DOHH2 (cell line): ENCODE measurements around the gene ATP2B2.

Experiments
- H3F3A ChIP-seq: fragments of 200-600 bp; sonication (generic), shearing (Covaris generic); 2 replicates; pipeline ENCODE4 v1.6.0; 2016; ENCODE audit warnings: antibody characterized with exemption, mild to moderate bottlenecking; ENCODE audit not compliant: control insufficient read depth, insufficient read depth
- H3K27ac ChIP-seq: fragments of 200-600 bp; sonication (generic); 2 replicates; pipeline ENCODE4 v1.5.1; 2014; ENCODE audit warnings: low read depth, mild to moderate bottlenecking, low read length, moderate library complexity
- H3K27me3 ChIP-seq: fragments of 200-600 bp; sonication (generic); 2 replicates; pipeline ENCODE4 v1.6.1; 2014; ENCODE audit warnings: mild to moderate bottlenecking, low read length, mixed read lengths; ENCODE audit not compliant: control insufficient read depth
- H3K36me3 ChIP-seq: fragments of 200-600 bp; sonication (generic); 2 replicates; pipeline ENCODE4 v1.6.1; 2014; ENCODE audit warnings: mild to moderate bottlenecking, low read length, moderate library complexity, mixed read lengths; ENCODE audit not compliant: control insufficient read depth
- H3K4me1 ChIP-seq: fragments of 200-600 bp; sonication (generic); 2 replicates; pipeline ENCODE4 v1.6.1; 2014; ENCODE audit warnings: mild to moderate bottlenecking, low read length, mixed read lengths; ENCODE audit not compliant: control insufficient read depth
- H3K4me2 ChIP-seq: fragments of 200-600 bp; sonication (generic); 2 replicates; pipeline ENCODE4 v1.6.0; 2014; ENCODE audit warnings: mild to moderate bottlenecking, low read length, moderate library complexity
- H3K4me3 ChIP-seq: fragments of 200-600 bp; sonication (generic); 2 replicates; pipeline ENCODE4 v1.5.1; 2014; ENCODE audit warnings: mild to moderate bottlenecking, low read length, mixed read lengths
- H3K79me2 ChIP-seq: fragments of 200-600 bp; sonication (generic); 2 replicates; pipeline ENCODE4 v1.6.1; 2014; ENCODE audit warnings: mild to moderate bottlenecking, low read length, mixed read lengths; ENCODE audit not compliant: control insufficient read depth
- H3K9me2 ChIP-seq: fragments of 200-600 bp; sonication (generic); replicated peaks from 2 replicates; pipeline ENCODE4 v1.6.1; 2014; ENCODE audit warnings: mild to moderate bottlenecking, low read length, mixed read lengths; ENCODE audit not compliant: control insufficient read depth
- H3K9me3 ChIP-seq: fragments of 200-600 bp; sonication (generic); 2 replicates; pipeline ENCODE4 v1.6.1; 2014; ENCODE audit warnings: antibody characterized with exemption, low read length, mixed read lengths; ENCODE audit not compliant: control insufficient read depth, insufficient read depth
- H4K20me1 ChIP-seq: fragments of 200-600 bp; sonication (generic); 2 replicates; pipeline ENCODE4 v1.6.0; 2014; ENCODE audit warnings: low read depth, mild to moderate bottlenecking, antibody characterized with exemption, low read length, moderate library complexity; ENCODE audit not compliant: control insufficient read depth, insufficient read depth
- CTCF ChIP-seq: fragments of 200-600 bp; sonication (generic); IDR thresholded peaks from one replicate; pipeline ENCODE4 v1.5.1; 2014; ENCODE audit warnings: antibody characterized with exemption, mild to moderate bottlenecking, low read depth, low read length; ENCODE audit not compliant: poor library complexity, severe bottlenecking
- EZH2phosphoT487 ChIP-seq: fragments of 200-600 bp; sonication (generic); IDR thresholded peaks from 2 replicates; pipeline ENCODE4 v1.6.1; 2017; ENCODE audit warnings: borderline replicate concordance, mild to moderate bottlenecking, antibody characterized with exemption, low read length, moderate library complexity, mixed read lengths

The ATP2B2 gene

GRCh38 chr3:10404377-10404776, 101.0 kb downstream of the ATP2B2 start:
- Histone ChIP-seq H3K4me3 (no peak overlapping the region), H3K27ac (no peak overlapping the region), H4K20me1 (no peaks in the 10 kb centered on the region), H3F3A (no peaks in the 10 kb centered on the region), H3K79me2 (no peaks in the 10 kb centered on the region), H3K9me2 (no peaks in the 10 kb centered on the region), H3K9me3 (no peaks in the 10 kb centered on the region), H3K27me3 (no peaks in the 10 kb centered on the region), H3K4me1 (no peaks in the 10 kb centered on the region), H3K36me3 (no peaks in the 10 kb centered on the region), H3K4me2 (no peak overlapping the region)
- TF ChIP-seq CTCF = no peak
- TF ChIP-seq EZH2phosphoT487 = no peak

DNA sequence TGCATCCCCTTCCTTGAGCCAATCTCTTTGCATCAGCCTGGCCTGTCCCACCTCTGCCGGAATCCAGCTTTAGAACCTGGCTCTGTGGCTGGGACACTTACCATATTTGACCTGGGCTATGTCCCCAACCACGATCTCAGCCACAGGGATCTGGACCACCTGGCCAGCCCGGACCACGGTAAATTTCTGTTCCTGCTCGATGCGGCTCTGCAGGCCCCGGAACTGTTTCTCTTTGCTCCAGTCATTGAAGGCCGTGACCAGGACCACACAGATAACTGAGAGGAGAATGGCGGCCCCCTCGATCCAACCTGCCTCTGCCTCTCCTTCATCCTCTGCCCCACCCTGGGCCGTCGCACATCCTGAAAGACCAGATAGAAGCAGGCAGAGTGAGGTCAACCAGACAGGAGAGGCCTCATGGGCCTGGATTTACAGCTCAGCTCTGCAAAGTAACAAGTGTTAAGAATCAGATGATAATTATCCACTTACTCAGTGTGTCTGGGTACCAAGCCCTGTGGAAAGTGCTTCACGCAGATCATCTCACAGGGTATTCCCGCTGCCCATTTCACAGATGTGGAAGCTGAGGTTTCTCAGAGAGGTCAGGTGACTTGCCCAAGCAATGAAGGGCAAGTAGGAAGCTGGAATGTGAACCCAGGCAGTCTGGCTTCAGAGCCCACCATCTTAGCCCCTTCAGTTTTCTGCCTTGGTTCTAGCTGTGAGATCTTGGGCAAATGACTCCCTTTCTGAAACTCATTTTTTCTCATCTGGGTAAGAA, 103.2 kb downstream of the ATP2B2 start:
- Histone ChIP-seq H3K4me2 (no peak overlapping the region), H3K36me3 (no peaks in the 10 kb centered on the region), H3K4me1 (peaks cover under 1% of the 10 kb centered on the region), H3K9me3 (no peaks in the 10 kb centered on the region), H3K9me2 (no peaks in the 10 kb centered on the region), H3K4me3 (no peak overlapping the region), H3K27me3 (no peaks in the 10 kb centered on the region), H3K27ac (no peak overlapping the region), H4K20me1 (no peaks in the 10 kb centered on the region), H3K79me2 (no peaks in the 10 kb centered on the region), H3F3A (no peaks in the 10 kb centered on the region)
- TF ChIP-seq EZH2phosphoT487 (no peak), CTCF (no peak)

DNA sequence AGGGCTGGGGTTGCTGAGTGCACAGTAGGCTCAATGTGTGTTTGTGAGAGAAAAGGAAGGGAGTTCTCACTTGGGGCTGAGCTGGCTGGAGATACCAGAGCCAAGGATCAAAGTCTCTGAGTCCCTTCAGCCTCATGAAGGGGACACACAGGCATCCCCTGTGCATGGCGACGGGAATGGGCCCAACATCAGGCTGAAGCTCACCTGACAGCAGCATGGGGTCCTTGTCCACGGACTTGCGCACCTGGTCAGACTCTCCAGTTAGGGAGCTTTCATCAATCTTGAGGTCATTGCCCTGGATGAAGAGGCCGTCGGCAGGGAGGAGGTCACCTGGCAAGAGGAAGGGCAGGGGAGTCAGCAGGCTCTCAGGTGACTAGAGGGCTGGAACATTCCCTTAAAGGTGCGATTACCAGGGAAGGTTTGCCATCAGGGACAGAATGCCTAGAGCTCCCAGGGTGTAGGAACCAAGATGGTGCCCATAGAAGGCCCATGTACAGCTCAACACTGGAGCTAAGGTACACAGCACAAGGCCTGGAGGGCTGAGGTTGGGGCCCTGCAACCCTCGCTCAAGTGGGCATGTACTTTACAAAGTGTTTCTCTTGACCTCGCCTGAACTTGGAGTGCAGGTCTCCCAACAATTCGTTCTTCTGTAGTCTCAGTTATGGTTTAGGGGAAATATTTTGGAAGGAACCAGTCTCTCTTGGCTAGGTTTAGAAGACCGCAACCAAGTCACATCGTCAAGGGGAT, 104.5 kb downstream of the ATP2B2 start:
- Histone ChIP-seq H3K4me2 (no peak overlapping the region), H3K27me3 (no peaks in the 10 kb centered on the region), H3K4me1 (peaks cover 13% of the 10 kb centered on the region), H4K20me1 (no peaks in the 10 kb centered on the region), H3K9me2 (no peaks in the 10 kb centered on the region), H3K9me3 (no peaks in the 10 kb centered on the region), H3F3A (no peaks in the 10 kb centered on the region), H3K27ac (no peak overlapping the region), H3K36me3 (no peaks in the 10 kb centered on the region), H3K79me2 (no peaks in the 10 kb centered on the region), H3K4me3 (no peak overlapping the region)
- no peak for TF ChIP-seq CTCF
